ENCODE data around the gene DCAF7.

The DCAF7 gene

GRCh38 chr17:63544467-63545301, 5.6 kb upstream of the DCAF7 start:
- DNase-seq (ENCODE audit: low read depth, low spot score) = no peak

- DNase-seq (ENCODE audit: low read depth, low spot score) = no peak
Measured at GRCh38 chr17:63546308-63547082, 3.8 kb upstream of the DCAF7 start.

DNA sequence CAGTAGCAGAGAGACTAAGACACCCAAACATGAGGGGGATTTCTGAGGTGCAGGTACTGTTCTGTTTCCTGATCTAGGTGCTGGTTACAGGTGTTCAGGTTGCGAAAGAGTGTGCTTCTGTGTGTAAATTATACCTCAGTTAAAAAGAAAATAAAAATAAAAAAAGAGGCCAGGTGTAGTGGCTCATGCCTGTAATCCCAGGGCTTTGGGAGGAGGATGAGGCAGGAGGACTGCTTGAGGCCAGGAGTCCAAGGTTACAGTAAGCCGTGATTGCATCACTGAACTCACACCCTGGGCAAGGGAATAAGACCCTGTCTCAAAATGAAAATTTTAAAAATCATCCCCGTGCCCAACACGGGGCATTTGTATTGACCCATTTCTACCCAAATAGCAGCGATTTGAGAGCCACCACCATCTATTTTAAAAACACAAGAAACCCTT, 3.2 kb upstream of the DCAF7 start:
- no peak for DNase-seq (ENCODE audit: low read depth, low spot score)

DNA sequence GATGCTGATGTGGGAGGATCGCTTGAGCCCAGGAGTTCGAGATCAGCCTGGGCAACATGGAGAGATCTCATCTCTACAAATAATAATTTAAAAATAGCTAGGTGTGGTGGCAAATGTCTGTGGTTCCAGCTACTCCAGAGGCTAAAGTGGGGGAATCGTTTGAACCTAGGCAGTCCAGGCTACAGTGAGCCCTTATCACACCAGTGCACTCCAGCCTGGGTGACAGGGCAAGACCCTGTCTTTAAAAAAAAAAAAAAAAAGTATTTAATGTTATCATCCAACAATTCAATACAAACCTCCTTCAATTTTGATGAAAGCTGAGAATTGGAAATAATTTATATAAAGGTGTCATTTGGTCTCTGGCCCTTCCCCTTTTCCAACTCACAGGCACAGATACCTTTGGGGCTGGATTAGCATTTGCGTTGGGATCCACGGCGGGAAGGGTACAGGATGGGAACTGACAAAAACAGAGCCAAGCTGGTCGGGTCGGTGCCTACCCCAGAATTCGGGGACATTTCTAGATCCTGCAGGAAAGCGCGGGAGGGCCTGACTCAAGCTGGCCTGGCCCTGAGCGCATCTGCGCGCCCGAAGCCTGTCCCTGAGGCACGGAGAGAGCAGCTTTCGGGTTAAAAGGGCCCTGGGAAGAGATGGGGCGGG, 860 bp upstream of the DCAF7 start:
- DNase-seq (ENCODE audit: low read depth, low spot score) = no peak

DNA sequence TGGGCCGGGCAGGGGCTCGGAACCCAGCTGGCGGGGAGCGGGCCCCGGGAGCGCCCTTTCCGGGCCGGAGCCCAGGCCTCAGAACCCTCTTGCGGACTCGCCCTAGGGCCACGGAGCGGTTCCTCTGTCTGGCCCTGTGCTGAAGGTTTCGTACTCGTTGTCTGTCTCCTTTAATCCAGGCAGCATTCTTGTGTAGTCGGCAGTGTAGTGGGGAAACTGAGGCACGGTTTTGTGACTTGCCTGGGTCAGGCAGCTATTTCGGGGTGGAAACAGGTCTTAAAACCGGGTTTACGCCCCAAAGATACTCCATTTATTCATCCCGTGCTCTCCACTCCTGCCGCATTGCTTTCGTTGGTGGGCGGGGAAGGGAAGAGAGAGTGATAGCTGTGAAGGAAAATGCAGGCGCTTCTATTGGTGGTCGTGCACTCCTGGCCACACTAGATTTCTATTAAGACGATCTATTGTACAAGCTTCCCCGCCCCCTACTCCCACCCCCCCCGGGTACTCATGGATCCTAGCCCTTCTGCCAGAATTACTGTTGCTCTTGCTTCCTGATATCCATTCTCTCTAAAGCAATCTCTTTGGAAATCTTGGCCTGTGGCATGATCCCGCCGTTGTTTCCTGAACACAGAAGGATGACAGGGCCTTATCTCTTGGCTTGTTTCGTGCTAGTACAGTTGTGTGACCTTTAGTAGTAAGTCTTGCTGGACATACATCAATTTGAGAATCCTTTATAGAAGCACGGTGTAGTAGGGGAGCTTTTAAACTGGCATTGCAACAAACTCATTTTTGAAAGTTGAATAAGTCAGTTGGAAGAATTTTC, 751 bp downstream of the DCAF7 start:
- DNase-seq (ENCODE audit: low read depth, low spot score) = no peak

DNA sequence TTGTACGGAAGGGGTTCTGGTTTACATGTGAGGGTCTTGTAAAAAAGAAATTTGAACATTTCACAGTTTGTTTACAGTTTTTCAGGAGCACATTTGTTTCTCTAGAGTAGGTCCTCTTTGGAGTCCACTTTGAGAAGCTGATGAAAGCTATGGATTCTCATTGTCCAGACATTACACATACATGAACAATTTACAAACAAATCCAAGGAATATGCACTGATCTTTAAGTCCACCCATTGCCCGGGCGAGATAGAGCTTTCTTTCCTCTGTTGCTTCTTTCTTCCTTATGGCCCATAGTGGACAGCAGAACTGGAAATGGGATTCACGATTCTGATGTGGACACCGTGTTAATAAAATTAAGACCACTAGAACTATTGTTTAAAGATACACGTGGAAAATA, 1.9 kb downstream of the DCAF7 start:
- no peak for DNase-seq (ENCODE audit: low read depth, low spot score)

GRCh38 chr17:63555500-63556156, 5.4 kb downstream of the DCAF7 start:
- DNase-seq (ENCODE audit: low read depth, low spot score) = no peak

- no peak for DNase-seq (ENCODE audit: low read depth, low spot score)
Measured at GRCh38 chr17:63557416-63557815, 7.1 kb downstream of the DCAF7 start.

DNA sequence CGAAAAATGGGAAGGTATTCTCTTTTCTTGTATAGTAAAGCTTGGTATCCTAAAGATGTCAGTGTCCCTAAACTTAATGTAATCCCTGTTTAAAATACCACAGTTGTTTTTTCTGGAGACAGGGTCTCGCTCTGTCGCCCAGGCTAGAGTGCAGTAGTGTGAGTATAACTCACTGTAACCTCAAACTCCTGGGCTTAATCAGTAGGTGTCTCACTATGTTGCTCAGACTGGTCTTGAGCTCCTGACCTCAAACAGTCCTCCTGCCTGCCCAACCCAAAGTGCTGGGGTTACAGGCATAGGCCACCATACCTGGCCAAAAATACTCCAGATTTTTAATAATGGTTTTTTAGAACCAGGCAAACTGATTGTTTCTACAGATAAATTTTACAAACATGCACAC, 8.2 kb downstream of the DCAF7 start:
- DNase-seq (ENCODE audit: low read depth, low spot score) = no peak

DNA sequence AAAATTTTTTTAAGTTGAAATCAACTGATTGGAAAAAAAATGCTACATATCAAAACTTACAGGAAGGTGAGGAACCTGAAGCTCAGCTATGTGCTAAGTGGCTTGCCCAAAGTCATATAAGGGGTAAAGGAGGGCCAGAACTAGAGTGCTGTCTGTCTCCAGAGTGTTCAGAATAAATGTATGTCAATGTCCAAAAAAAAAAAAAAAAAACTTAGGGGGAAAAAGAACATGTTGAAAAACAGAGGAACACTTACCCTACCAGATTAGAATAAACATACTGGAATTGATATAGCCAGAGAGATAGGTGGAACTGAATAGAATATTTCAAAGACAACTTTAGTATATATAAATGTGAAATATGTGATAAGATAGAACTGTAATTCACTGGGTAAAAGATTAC, 11.5 kb downstream of the DCAF7 start:
- DNase-seq (ENCODE audit: low read depth, low spot score) = no peak

GRCh38 chr17:63563339-63563738, 13.1 kb downstream of the DCAF7 start:
- no peak for DNase-seq (ENCODE audit: low read depth, low spot score)

DNA sequence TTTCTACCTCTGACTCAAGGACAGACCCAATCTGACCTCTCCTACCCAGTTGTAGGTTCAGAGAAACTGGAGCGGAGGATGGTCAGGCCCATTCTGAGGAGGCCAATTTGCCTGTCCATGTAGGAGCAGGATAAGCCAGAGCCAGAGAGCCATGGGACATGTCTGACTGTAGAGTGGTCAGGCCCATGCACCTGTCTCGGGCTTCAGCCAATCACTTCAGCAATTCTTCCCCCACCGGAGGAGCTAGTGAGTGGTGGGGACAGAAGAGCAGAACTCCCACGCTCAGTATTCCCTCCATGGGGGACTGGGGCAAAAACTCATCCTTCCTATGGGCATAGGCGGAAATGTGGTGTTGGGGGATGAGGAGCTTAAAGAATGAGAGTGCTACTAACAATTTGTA, 14.3 kb downstream of the DCAF7 start:
- DNase-seq (ENCODE audit: low read depth, low spot score) = no peak

- no peak for DNase-seq (ENCODE audit: low read depth, low spot score)
Measured at GRCh38 chr17:63567229-63567628, 17.0 kb downstream of the DCAF7 start.

DNA sequence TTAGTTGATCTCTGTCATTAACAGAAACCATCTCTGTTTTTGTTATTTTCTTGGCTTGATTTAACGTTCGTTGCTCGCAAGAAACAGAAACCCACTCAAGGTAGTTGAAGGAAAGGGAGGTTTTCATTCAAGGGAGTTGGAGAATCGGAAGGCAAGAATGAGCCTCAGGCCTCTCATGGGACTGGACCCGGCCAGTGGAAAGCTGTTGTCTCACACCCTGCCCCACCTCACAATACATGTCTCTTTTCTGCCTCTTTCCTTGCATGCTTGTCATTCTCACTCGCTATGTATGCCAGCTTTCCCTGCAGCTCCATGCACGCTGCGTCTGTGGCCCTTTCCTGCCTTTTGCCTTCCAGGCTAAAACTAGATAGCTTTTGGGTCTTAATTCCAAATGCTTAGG, 18.3 kb downstream of the DCAF7 start:
- no peak for DNase-seq (ENCODE audit: low read depth, low spot score)

- DNase-seq (ENCODE audit: low read depth, low spot score) = no peak
Measured at GRCh38 chr17:63571632-63572310, 21.5 kb downstream of the DCAF7 start.

GRCh38 chr17:63573634-63574033, 23.4 kb downstream of the DCAF7 start:
- DNase-seq (ENCODE audit: low read depth, low spot score) = no peak

DNA sequence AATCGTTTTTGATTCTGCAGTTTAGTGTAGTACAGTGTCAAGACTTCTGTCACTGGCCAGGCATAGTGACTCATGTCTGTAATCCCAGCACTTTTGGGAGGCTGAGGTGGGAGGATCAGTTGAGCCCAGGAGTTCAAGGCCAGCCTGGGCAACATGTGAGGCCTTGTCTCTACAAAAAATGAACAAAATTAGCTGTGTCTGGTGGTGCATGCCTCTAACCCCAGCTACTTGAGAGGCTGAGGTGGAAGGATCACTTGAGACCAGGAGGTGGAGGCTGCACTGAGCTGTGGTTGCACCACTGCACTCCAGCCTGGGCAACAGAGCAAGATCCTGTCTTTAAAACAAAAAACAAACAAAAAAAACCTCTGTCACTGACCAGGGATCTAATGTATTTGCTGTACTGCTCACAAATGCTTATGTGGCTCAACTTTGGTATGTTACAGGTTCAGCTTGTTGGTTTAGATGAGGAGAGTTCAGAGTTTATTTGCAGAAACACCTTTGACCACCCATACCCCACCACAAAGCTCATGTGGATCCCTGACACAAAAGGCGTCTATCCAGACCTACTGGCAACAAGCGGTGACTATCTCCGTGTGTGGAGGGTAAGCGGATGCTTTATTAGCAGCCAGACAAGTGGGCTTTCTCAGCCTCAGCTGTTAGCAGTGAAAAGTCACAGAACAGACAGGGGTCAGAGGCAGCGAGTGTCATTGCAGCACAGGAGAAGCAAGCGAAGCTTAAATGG, 27.9 kb downstream of the DCAF7 start:
- no peak for DNase-seq (ENCODE audit: low read depth, low spot score)

GRCh38 chr17:63578769-63579111, 28.5 kb downstream of the DCAF7 start:
- DNase-seq (ENCODE audit: low read depth, low spot score) = no peak

DNA sequence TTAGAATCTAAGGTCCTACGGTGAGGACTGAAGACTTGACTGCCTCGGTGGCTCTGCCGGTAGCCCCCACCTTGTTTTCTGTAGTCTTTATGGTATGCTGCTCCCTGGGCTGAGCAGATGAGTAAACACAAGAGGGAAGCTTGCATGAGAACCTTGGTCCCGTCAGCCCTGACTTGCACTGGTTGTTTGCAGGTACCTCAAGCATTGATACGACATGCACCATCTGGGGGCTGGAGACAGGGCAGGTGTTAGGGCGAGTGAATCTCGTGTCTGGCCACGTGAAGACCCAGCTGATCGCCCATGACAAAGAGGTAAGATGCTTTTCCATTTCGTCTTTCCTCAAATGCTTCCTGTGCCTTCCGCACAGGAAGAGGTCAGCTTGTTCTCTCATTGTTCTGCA, 29.4 kb downstream of the DCAF7 start:
- DNase-seq (ENCODE audit: low read depth, low spot score) = no peak

- DNase-seq (ENCODE audit: low read depth, low spot score) = no peak
Measured at GRCh38 chr17:63587770-63588169, 37.5 kb downstream of the DCAF7 start.

Measured in smooth muscle cell of the brain vasculature (primary cell).